Testis (tissue), 2 donors: ENCODE measurements around the gene HS3ST4.

ENCODE experiments used
- CTCF ChIP-seq, 3 experiments: fragments of 450-650 bp in 2 of 3; fragments of 200-600 bp in 1 of 3; sonication (generic) in 1 of 3; IDR thresholded peaks; one replicate each; pipeline ENCODE4 v1.5.1; 2016 to 2019; ENCODE audit warnings: antibody characterized with exemption in 3 of 3, mild to moderate bottlenecking in 2 of 3, moderate library complexity in 1 of 3
- POLR2A ChIP-seq: fragments of 450-650 bp; IDR thresholded peaks from one replicate; pipeline ENCODE4 v1.6.1; 2017; ENCODE audit warnings: antibody characterized with exemption, mild to moderate bottlenecking, moderate library complexity

DNA sequence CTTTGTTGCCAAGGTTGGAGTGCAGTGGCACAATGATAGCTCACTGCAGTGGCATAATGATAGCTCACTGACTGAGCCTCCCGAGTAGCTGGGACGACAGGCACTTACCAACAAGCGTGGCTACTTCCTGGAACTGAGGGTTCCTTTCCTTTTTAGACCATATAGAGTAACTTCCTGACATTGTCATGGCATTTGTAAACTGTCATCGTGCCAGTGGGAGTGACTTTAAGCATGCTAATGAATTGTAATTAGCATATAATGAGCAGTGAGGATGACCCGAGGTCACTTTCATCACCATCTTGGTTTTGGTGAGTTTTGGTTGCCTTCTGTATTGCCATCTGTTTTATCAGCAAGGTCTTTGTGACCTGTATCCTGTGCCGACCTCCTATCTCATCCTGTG is 162.4 kb downstream of the HS3ST4 start:
- no peak for TF ChIP-seq CTCF (IDR thresholded peaks at IDR 0.05)
- no peak for TF ChIP-seq POLR2A
